HepG2 (cell line): Measurements from ENCODE around the gene WNT5B. TPM values are rescaled to one million over a fixed set of nuclear protein-coding genes. Genes with fewer than 3 reads are reported as not detected.

Experiments
- ATF1 ChIP-seq: IDR thresholded peaks from 2 replicates; pipeline ENCODE4 v1.6.1; 2016; ENCODE audit warnings: mild to moderate bottlenecking, control low read depth
- HOXA5 ChIP-seq: sonication (generic); formaldehyde crosslinking; IDR thresholded peaks from 2 replicates; pipeline ENCODE4 v1.4.0; 2020; ENCODE audit warnings: missing genetic modification reagents
- SP4 ChIP-seq: sonication (generic); formaldehyde crosslinking; IDR thresholded peaks from 2 replicates; pipeline ENCODE4 v1.8.1; 2023; ENCODE audit warnings: mild to moderate bottlenecking, missing genetic modification reagents
- TARDBP ChIP-seq: sonication (generic); formaldehyde crosslinking; IDR thresholded peaks from 2 replicates; pipeline ENCODE4 v1.8.0; 2022; ENCODE audit warnings: mild to moderate bottlenecking, missing genetic modification reagents
- ZFX ChIP-seq: sonication (generic); formaldehyde crosslinking; IDR thresholded peaks from 2 replicates; pipeline ENCODE4 v1.4.0; 2020; ENCODE audit warnings: mild to moderate bottlenecking, low read depth, missing genetic modification reagents, moderate library complexity
- ZNF382 ChIP-seq: sonication (generic); formaldehyde crosslinking; IDR thresholded peaks from 2 replicates; pipeline ENCODE4 v1.5.0; 2020; ENCODE audit warnings: missing genetic modification reagents, mild to moderate bottlenecking, borderline replicate concordance
- ZNF431 ChIP-seq: sonication (generic); formaldehyde crosslinking; IDR thresholded peaks from 2 replicates; pipeline ENCODE4 v1.9.0; 2022; ENCODE audit warnings: missing genetic modification reagents, low read depth, mild to moderate bottlenecking, borderline replicate concordance
- ZNF468 ChIP-seq: sonication (generic); formaldehyde crosslinking; IDR thresholded peaks from 2 replicates; pipeline ENCODE4 v1.8.0; 2022; ENCODE audit warnings: mild to moderate bottlenecking, moderate library complexity, missing genetic modification reagents
- ZNF777 ChIP-seq: sonication (generic); formaldehyde crosslinking; IDR thresholded peaks from 2 replicates; pipeline ENCODE4 v1.4.0; 2020; ENCODE audit warnings: missing genetic modification reagents
- ZNF792 ChIP-seq: IDR thresholded peaks from 2 replicates; pipeline ENCODE4 v1.6.1; 2016
- polyA plus RNA-seq, 8 experiments: library from polyadenylated mRNA; depleted of rRNA in 3 of 8; stranded (reverse) in 7 of 8; unstranded in 1 of 8; fragments of >200 nt; fragmentation: Illumina TruSeq in 4 of 8; extraction: Trizol in 4 of 8; gene quantifications; 2 replicates each; pipeline versions ENCODE4 v1.2.1 to v1.2.3, GENCODE V29; 2011 to 2016; ENCODE audit warnings: low read depth in 4 of 8, missing spikeins in 1 of 8, mixed read lengths in 1 of 8; ENCODE audit not compliant: insufficient read depth in 1 of 8
- total RNA-seq, 5 experiments: library from RNA; depleted of rRNA; stranded (reverse); fragments of >200 nt; fragmentation: Illumina TruSeq; extraction: Trizol; gene quantifications; 2 replicates each; pipeline ENCODE4 v1.2.3, GENCODE V29; 2016; ENCODE audit warnings: low read depth in 1 of 5
- TF ChIP-seq, protein P1 (sequence below), 2 experiments: IDR thresholded peaks; 2 replicates each; pipeline ENCODE4 v1.6.1; 2011 to 2012; ENCODE audit warnings: low read length in 2 of 2, borderline replicate concordance in 1 of 2, low read depth in 1 of 2, mild to moderate bottlenecking in 1 of 2, moderate library complexity in 1 of 2
- TF ChIP-seq, protein P2 (sequence below): sonication (generic); formaldehyde crosslinking; IDR thresholded peaks from 2 replicates; pipeline ENCODE4 v1.4.0; 2020; ENCODE audit warnings: missing genetic modification reagents
- TF ChIP-seq, protein P3 (sequence below): sonication (generic); formaldehyde crosslinking; IDR thresholded peaks from 2 replicates; pipeline ENCODE4 v1.8.1; 2022; ENCODE audit warnings: low read depth, mild to moderate bottlenecking, missing genetic modification reagents
- TF ChIP-seq, protein P4 (sequence below): sonication (generic); formaldehyde crosslinking; IDR thresholded peaks from 2 replicates; pipeline ENCODE4 v1.5.0; 2020; ENCODE audit warnings: mild to moderate bottlenecking, missing genetic modification reagents

WNT5B gene
- total and polyA plus RNA-seq, 2 of the 13 experiments (the other 11 are each of a cell fraction or from before 2014, with no cell fraction given), result 0.04 TPM; not detected in 1

DNA sequence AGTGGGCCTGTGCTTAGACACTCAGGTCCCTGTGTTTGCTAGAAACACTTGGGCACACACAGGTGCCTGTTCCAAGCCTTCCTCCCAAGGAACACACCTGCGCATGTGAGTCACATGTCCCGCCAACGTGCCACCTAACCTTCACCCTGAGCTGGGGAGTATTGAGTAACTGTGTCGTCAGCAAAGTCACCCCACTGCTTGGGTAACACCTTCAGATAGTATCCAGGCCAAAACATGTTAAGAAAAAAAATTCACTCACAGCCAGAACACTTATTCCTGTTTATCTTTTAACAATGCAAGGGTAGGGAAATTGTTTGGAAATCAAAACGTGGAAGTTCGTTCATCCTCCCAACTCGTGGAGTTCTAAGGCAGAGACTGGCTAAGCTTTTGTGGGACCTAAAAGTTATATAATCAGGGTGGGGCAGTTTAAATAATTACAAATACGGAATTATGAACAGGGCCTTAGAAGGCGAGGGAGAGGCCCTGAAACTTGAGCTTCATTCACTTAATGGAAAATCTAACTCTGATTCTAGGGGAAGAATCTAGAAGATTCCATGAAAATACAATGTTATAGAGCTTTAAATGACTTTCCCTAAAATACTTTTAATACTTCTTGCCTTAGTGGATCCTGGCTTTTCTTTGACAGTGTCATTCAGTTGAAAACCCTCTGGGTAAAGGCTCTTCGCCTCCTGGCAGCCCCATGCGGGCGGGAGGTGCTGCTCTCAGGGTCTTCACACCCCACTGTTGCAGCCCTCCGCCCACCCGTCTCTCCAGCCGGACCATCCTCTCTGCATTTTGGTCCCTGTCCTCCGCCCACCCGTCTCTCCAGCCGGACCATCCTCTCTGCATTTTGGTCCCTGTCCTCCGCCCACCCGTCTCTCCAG is 31.5 kb downstream of the WNT5B start (continued):
- TF ChIP-seq, protein P1, sequence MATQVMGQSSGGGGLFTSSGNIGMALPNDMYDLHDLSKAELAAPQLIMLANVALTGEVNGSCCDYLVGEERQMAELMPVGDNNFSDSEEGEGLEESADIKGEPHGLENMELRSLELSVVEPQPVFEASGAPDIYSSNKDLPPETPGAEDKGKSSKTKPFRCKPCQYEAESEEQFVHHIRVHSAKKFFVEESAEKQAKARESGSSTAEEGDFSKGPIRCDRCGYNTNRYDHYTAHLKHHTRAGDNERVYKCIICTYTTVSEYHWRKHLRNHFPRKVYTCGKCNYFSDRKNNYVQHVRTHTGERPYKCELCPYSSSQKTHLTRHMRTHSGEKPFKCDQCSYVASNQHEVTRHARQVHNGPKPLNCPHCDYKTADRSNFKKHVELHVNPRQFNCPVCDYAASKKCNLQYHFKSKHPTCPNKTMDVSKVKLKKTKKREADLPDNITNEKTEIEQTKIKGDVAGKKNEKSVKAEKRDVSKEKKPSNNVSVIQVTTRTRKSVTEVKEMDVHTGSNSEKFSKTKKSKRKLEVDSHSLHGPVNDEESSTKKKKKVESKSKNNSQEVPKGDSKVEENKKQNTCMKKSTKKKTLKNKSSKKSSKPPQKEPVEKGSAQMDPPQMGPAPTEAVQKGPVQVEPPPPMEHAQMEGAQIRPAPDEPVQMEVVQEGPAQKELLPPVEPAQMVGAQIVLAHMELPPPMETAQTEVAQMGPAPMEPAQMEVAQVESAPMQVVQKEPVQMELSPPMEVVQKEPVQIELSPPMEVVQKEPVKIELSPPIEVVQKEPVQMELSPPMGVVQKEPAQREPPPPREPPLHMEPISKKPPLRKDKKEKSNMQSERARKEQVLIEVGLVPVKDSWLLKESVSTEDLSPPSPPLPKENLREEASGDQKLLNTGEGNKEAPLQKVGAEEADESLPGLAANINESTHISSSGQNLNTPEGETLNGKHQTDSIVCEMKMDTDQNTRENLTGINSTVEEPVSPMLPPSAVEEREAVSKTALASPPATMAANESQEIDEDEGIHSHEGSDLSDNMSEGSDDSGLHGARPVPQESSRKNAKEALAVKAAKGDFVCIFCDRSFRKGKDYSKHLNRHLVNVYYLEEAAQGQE (IDR thresholded peaks at IDR 0.05; ENCODE audit: borderline replicate concordance in 1 of 2, low read depth in 1 of 2, low read length in 2 of 2), result no peak
- TF ChIP-seq ZNF792 (0 out of 2 replicates have a peak, but pooled peaks have one; percentile 40), TARDBP (CRISPR knock-in tag) (no peak), HOXA5 (no peak), ATF1 (CRISPR knock-in tag) (no peak), ZNF468 (CRISPR knock-in tag) (no peak), SP4 (0 out of 2 replicates have a peak, but pooled peaks have one; percentile 28), ZNF777 (CRISPR knock-in tag) (no peak), ZFX (peak; percentile 46; the same call in 1 of the 2 replicates), ZNF431 (CRISPR knock-in tag) (no peak), ZNF382 (CRISPR knock-in tag) (no peak)
- TF ChIP-seq, protein P2, sequence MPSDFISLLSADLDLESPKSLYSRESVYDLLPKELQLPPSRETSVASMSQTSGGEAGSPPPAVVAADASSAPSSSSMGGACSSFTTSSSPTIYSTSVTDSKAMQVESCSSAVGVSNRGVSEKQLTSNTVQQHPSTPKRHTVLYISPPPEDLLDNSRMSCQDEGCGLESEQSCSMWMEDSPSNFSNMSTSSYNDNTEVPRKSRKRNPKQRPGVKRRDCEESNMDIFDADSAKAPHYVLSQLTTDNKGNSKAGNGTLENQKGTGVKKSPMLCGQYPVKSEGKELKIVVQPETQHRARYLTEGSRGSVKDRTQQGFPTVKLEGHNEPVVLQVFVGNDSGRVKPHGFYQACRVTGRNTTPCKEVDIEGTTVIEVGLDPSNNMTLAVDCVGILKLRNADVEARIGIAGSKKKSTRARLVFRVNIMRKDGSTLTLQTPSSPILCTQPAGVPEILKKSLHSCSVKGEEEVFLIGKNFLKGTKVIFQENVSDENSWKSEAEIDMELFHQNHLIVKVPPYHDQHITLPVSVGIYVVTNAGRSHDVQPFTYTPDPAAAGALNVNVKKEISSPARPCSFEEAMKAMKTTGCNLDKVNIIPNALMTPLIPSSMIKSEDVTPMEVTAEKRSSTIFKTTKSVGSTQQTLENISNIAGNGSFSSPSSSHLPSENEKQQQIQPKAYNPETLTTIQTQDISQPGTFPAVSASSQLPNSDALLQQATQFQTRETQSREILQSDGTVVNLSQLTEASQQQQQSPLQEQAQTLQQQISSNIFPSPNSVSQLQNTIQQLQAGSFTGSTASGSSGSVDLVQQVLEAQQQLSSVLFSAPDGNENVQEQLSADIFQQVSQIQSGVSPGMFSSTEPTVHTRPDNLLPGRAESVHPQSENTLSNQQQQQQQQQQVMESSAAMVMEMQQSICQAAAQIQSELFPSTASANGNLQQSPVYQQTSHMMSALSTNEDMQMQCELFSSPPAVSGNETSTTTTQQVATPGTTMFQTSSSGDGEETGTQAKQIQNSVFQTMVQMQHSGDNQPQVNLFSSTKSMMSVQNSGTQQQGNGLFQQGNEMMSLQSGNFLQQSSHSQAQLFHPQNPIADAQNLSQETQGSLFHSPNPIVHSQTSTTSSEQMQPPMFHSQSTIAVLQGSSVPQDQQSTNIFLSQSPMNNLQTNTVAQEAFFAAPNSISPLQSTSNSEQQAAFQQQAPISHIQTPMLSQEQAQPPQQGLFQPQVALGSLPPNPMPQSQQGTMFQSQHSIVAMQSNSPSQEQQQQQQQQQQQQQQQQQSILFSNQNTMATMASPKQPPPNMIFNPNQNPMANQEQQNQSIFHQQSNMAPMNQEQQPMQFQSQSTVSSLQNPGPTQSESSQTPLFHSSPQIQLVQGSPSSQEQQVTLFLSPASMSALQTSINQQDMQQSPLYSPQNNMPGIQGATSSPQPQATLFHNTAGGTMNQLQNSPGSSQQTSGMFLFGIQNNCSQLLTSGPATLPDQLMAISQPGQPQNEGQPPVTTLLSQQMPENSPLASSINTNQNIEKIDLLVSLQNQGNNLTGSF, result no peak
- TF ChIP-seq, protein P3, sequence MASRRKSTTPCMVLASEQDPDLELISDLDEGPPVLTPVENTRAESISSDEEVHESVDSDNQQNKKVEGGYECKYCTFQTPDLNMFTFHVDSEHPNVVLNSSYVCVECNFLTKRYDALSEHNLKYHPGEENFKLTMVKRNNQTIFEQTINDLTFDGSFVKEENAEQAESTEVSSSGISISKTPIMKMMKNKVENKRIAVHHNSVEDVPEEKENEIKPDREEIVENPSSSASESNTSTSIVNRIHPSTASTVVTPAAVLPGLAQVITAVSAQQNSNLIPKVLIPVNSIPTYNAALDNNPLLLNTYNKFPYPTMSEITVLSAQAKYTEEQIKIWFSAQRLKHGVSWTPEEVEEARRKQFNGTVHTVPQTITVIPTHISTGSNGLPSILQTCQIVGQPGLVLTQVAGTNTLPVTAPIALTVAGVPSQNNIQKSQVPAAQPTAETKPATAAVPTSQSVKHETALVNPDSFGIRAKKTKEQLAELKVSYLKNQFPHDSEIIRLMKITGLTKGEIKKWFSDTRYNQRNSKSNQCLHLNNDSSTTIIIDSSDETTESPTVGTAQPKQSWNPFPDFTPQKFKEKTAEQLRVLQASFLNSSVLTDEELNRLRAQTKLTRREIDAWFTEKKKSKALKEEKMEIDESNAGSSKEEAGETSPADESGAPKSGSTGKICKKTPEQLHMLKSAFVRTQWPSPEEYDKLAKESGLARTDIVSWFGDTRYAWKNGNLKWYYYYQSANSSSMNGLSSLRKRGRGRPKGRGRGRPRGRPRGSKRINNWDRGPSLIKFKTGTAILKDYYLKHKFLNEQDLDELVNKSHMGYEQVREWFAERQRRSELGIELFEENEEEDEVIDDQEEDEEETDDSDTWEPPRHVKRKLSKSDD (CRISPR knock-in tag), result 0 out of 2 replicates have a peak, but pooled peaks have one; percentile 46
- TF ChIP-seq, protein P4, sequence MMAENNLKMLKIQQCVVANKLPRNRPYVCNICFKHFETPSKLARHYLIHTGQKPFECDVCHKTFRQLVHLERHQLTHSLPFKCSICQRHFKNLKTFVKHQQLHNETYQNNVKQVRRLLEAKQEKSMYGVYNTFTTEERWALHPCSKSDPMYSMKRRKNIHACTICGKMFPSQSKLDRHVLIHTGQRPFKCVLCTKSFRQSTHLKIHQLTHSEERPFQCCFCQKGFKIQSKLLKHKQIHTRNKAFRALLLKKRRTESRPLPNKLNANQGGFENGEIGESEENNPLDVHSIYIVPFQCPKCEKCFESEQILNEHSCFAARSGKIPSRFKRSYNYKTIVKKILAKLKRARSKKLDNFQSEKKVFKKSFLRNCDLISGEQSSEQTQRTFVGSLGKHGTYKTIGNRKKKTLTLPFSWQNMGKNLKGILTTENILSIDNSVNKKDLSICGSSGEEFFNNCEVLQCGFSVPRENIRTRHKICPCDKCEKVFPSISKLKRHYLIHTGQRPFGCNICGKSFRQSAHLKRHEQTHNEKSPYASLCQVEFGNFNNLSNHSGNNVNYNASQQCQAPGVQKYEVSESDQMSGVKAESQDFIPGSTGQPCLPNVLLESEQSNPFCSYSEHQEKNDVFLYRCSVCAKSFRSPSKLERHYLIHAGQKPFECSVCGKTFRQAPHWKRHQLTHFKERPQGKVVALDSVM (CRISPR knock-in tag), result no peak
